SK-N-SH (cell line): ENCODE results near the gene EPB41L1. TPM values are rescaled to one million over a fixed set of nuclear protein-coding genes. Genes with fewer than 3 reads are reported as not detected.

Experiments
- CTCF ChIA-PET: fragments of 300-600, 350-600 bp; formaldehyde crosslinking; extraction: SDS; loops from one replicate; lab custom pipeline; 2021; lab: Yijun Ruan, JAX
- POLR2A ChIA-PET: fragments of 350-600 bp; sonication (Branson Sonifier 250); formaldehyde crosslinking; extraction: SDS; loops from one replicate; lab custom pipeline; 2020; ENCODE audit warnings: antibody characterized with exemption, inconsistent platforms; lab: Yijun Ruan, JAX
- DNase-seq: peaks from one replicate; pipeline ENCODE4 v3.0.0; 2012
- H2AFZ ChIP-seq: fragments of 200-600 bp; sonication (generic); 2 replicates; pipeline ENCODE4 v1.8.1; 2016; ENCODE audit warnings: antibody characterized with exemption, mild to moderate bottlenecking, low read depth
- H3F3A ChIP-seq: fragments of 200-600 bp; sonication (generic); replicated peaks from 2 replicates; pipeline ENCODE3; 2016; ENCODE audit warnings: antibody characterized with exemption, mild to moderate bottlenecking; ENCODE audit not compliant: insufficient read depth
- H3K27ac ChIP-seq, 2 experiments: fragments of 200-500 bp in 1 of 2; fragments of 200-600 bp in 1 of 2; sonication (Bioruptor generic) in 1 of 2; sonication (generic), shearing (Covaris generic) in 1 of 2; 2 replicates each; pipeline versions ENCODE4 v1.5.1 to v1.6.1; 2014 to 2016; ENCODE audit warnings: low read depth in 2 of 2, inconsistent platforms in 1 of 2, low read length in 1 of 2, mild to moderate bottlenecking in 1 of 2, mixed read lengths in 1 of 2
- H3K27me3 ChIP-seq: fragments of 200-600 bp; sonication (generic), shearing (Covaris generic); 2 replicates; pipeline ENCODE4 v1.6.1; 2016; ENCODE audit warnings: mixed run types; ENCODE audit not compliant: insufficient read depth
- H3K36me3 ChIP-seq, 2 experiments: fragments of 200-500 bp in 1 of 2; fragments of 200-600 bp in 1 of 2; sonication (Bioruptor generic) in 1 of 2; sonication (generic) in 1 of 2; replicated peaks in 1 of 2; 2 replicates each; pipeline versions ENCODE3 to v1.5.1; 2014 to 2016; ENCODE audit warnings: low read length in 1 of 2, mild to moderate bottlenecking in 1 of 2; ENCODE audit not compliant: insufficient read depth in 2 of 2, control insufficient read depth in 1 of 2
- H3K4me1 ChIP-seq, 2 experiments: fragments of 200-500 bp in 1 of 2; fragments of 200-600 bp in 1 of 2; sonication (Bioruptor generic) in 1 of 2; sonication (generic), shearing (Covaris generic) in 1 of 2; 2 replicates each; pipeline versions ENCODE4 v1.5.1 to v1.6.1; 2014 to 2016; ENCODE audit warnings: low read depth in 1 of 2, low read length in 1 of 2, mixed run types in 1 of 2; ENCODE audit not compliant: insufficient read depth in 2 of 2, control insufficient read depth in 1 of 2
- H3K4me2 ChIP-seq: fragments of 200-600 bp; sonication (generic), shearing (Covaris generic); 2 replicates; pipeline ENCODE4 v1.6.1; 2017; ENCODE audit warnings: mixed run types
- H3K4me3 ChIP-seq, 2 experiments: fragments of 200-500 bp in 1 of 2; fragments of 200-600 bp in 1 of 2; sonication (Bioruptor generic) in 1 of 2; sonication (generic), shearing (Covaris generic) in 1 of 2; 2 replicates each; pipeline versions ENCODE4 v1.5.1 to v1.8.1; 2014 to 2016; ENCODE audit warnings: low read depth in 2 of 2, inconsistent platforms in 1 of 2, low read length in 1 of 2, mild to moderate bottlenecking in 1 of 2, mixed read lengths in 1 of 2, moderate library complexity in 1 of 2
- H3K79me2 ChIP-seq: fragments of 200-600 bp; sonication (generic); 2 replicates; pipeline ENCODE4 v1.8.1; 2017; ENCODE audit warnings: mild to moderate bottlenecking; ENCODE audit not compliant: insufficient read depth
- H3K9ac ChIP-seq: fragments of 200-600 bp; sonication (generic); 2 replicates; pipeline ENCODE4 v1.6.1; 2017; ENCODE audit warnings: mixed run types
- H3K9me2 ChIP-seq: fragments of 200-600 bp; sonication (generic); 2 replicates; pipeline ENCODE4 v1.6.1; 2017; ENCODE audit warnings: mixed run types
- H3K9me3 ChIP-seq: fragments of 200-600 bp; sonication (generic); 2 replicates; pipeline ENCODE4 v1.6.1; 2017; ENCODE audit warnings: mixed run types, mild to moderate bottlenecking, moderate library complexity
- H4K20me1 ChIP-seq: fragments of 200-600 bp; sonication (generic); 2 replicates; pipeline ENCODE4 v1.6.1; 2017; ENCODE audit warnings: mild to moderate bottlenecking, mixed run types; ENCODE audit not compliant: insufficient read depth
- CTCF ChIP-seq: fragments of 200-600 bp; sonication (generic); IDR thresholded peaks from 2 replicates; pipeline ENCODE4 v1.6.1; 2017; ENCODE audit warnings: antibody characterized with exemption, mild to moderate bottlenecking, moderate library complexity
- GABPA ChIP-seq: IDR thresholded peaks from 2 replicates; pipeline ENCODE4 v1.4.0; 2012; ENCODE audit warnings: low read depth, mild to moderate bottlenecking
- JUND ChIP-seq: IDR thresholded peaks from 2 replicates; pipeline ENCODE4 v1.4.0; 2012
- MXI1 ChIP-seq: IDR thresholded peaks from 2 replicates; pipeline ENCODE4 v1.6.1; 2012; ENCODE audit warnings: mild to moderate bottlenecking, low read depth, low read length, improper control_type of control experiment
- NRF1 ChIP-seq: IDR thresholded peaks from 2 replicates; pipeline ENCODE4 v1.6.1; 2012; ENCODE audit warnings: low read depth, mild to moderate bottlenecking, low read length
- RFX5 ChIP-seq: IDR thresholded peaks from 2 replicates; pipeline ENCODE4 v1.6.1; 2012; ENCODE audit warnings: mild to moderate bottlenecking, improper control_type of control experiment, low read length
- RXRA ChIP-seq: IDR thresholded peaks from 2 replicates; pipeline ENCODE4 v1.4.0; 2012; ENCODE audit warnings: low read depth, mild to moderate bottlenecking, borderline replicate concordance
- SMC3 ChIP-seq: IDR thresholded peaks from 2 replicates; pipeline ENCODE4 v1.6.1; 2012; ENCODE audit warnings: low read depth, low read length, improper control_type of control experiment
- TAF1 ChIP-seq: IDR thresholded peaks from 2 replicates; pipeline ENCODE4 v1.6.1; 2012; ENCODE audit warnings: low read depth, mild to moderate bottlenecking, low read length, moderate library complexity, borderline replicate concordance
- TEAD4 ChIP-seq: IDR thresholded peaks from 2 replicates; pipeline ENCODE4 v1.4.0; 2012; ENCODE audit warnings: mild to moderate bottlenecking, borderline replicate concordance; ENCODE audit not compliant: insufficient read depth
- USF1 ChIP-seq: IDR thresholded peaks from 2 replicates; pipeline ENCODE4 v1.4.0; 2012; ENCODE audit warnings: low read depth, borderline replicate concordance
- WGBS: methylation state at CpG from one replicate; pipeline ENCODE4 v1.1.6; 2017; ENCODE audit warnings: low lambda C conversion rate; 5-methylcytosine and 5-hydroxymethylcytosine counted together
- polyA plus RNA-seq, 3 experiments: library from polyadenylated mRNA; depleted of rRNA; stranded (reverse); fragments of >200 nt; gene quantifications; 2 replicates each; pipeline ENCODE4 v1.2.3, GENCODE V29; 2012
- TF ChIP-seq, protein P1 (sequence below): IDR thresholded peaks from 2 replicates; pipeline ENCODE4 v1.6.1; 2012; ENCODE audit warnings: mild to moderate bottlenecking, low read depth, low read length, moderate library complexity
- TF ChIP-seq, protein P2 (sequence below): IDR thresholded peaks from 2 replicates; pipeline ENCODE4 v1.4.0; 2012; ENCODE audit warnings: low read depth, borderline replicate concordance
- TF ChIP-seq, protein P3 (sequence below): IDR thresholded peaks from 2 replicates; pipeline ENCODE4; 2012
- TF ChIP-seq, protein P4 (sequence below): fragments of 150-350 bp; IDR thresholded peaks from 2 replicates; pipeline ENCODE4 v1.6.1; 2016; ENCODE audit warnings: mild to moderate bottlenecking, low read depth, low read length

EPB41L1 gene
- polyA plus RNA-seq, 1 of the 3 experiments (the other 2 are of a cell fraction) = 26.1 TPM

- TF ChIP-seq, protein P1, sequence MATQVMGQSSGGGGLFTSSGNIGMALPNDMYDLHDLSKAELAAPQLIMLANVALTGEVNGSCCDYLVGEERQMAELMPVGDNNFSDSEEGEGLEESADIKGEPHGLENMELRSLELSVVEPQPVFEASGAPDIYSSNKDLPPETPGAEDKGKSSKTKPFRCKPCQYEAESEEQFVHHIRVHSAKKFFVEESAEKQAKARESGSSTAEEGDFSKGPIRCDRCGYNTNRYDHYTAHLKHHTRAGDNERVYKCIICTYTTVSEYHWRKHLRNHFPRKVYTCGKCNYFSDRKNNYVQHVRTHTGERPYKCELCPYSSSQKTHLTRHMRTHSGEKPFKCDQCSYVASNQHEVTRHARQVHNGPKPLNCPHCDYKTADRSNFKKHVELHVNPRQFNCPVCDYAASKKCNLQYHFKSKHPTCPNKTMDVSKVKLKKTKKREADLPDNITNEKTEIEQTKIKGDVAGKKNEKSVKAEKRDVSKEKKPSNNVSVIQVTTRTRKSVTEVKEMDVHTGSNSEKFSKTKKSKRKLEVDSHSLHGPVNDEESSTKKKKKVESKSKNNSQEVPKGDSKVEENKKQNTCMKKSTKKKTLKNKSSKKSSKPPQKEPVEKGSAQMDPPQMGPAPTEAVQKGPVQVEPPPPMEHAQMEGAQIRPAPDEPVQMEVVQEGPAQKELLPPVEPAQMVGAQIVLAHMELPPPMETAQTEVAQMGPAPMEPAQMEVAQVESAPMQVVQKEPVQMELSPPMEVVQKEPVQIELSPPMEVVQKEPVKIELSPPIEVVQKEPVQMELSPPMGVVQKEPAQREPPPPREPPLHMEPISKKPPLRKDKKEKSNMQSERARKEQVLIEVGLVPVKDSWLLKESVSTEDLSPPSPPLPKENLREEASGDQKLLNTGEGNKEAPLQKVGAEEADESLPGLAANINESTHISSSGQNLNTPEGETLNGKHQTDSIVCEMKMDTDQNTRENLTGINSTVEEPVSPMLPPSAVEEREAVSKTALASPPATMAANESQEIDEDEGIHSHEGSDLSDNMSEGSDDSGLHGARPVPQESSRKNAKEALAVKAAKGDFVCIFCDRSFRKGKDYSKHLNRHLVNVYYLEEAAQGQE = no peak
- TF ChIP-seq, all 33 proteins: peak for 0
These were observed 42.4 kb upstream of the EPB41L1 start (continued) for GRCh38 chr20:36112112-36112511.

DNA sequence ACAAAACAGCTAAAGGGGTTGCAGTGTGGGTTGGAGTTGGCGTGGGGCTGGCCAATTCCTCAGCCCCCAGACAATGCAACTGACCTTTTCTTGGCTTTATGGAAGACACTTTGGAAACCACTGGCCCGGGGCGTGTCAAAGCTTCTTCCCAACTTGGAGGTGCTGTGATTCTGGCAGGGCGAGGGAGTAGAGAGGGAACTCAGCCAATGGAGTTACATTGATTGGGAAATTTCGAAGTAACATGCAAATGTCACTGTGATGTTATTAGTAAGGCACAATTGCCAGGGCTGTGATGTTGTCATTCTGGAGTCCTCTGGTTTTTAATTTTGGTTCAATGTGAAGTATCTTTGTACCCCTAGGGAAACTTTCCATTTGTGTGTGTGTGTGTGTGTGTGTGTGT is 41.5 kb upstream of the EPB41L1 start:
- Histone ChIP-seq H3K27ac (no peak overlapping the region), H3K9me3 (no peaks in the 10 kb centered on the region), H3K9ac (no peak overlapping the region), H4K20me1 (no peaks in the 10 kb centered on the region), H3K36me3 (no peaks in the 10 kb centered on the region), H3F3A (peaks cover 7% of the 10 kb centered on the region), H3K9me2 (no peaks in the 10 kb centered on the region), H2AFZ (no peak overlapping the region), H3K4me1 (no peaks in the 10 kb centered on the region), H3K79me2 (no peaks in the 10 kb centered on the region), H3K27me3 (no peaks in the 10 kb centered on the region), H3K4me3 (no peak overlapping the region), H3K4me2 (no peak overlapping the region)
- WGBS = 73% methylated on average over 5 of the region's 5 CpGs
- no peak for DNase-seq
- POLR2A ChIA-PET = no interaction called here
- CTCF ChIA-PET = interaction anchor here (0.7 to 3.3 kb wide), 3 partner anchors 9 to 286 kb away, joined by 3 to 13 read pairs (median 3); no protein-coding TSS in a partner anchor
- no peak for TF ChIP-seq CTCF
- TF ChIP-seq, protein P2, sequence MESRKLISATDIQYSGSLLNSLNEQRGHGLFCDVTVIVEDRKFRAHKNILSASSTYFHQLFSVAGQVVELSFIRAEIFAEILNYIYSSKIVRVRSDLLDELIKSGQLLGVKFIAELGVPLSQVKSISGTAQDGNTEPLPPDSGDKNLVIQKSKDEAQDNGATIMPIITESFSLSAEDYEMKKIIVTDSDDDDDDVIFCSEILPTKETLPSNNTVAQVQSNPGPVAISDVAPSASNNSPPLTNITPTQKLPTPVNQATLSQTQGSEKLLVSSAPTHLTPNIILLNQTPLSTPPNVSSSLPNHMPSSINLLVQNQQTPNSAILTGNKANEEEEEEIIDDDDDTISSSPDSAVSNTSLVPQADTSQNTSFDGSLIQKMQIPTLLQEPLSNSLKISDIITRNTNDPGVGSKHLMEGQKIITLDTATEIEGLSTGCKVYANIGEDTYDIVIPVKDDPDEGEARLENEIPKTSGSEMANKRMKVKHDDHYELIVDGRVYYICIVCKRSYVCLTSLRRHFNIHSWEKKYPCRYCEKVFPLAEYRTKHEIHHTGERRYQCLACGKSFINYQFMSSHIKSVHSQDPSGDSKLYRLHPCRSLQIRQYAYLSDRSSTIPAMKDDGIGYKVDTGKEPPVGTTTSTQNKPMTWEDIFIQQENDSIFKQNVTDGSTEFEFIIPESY = no peak
- TF ChIP-seq RFX5 = no peak
- TF ChIP-seq, protein P3, sequence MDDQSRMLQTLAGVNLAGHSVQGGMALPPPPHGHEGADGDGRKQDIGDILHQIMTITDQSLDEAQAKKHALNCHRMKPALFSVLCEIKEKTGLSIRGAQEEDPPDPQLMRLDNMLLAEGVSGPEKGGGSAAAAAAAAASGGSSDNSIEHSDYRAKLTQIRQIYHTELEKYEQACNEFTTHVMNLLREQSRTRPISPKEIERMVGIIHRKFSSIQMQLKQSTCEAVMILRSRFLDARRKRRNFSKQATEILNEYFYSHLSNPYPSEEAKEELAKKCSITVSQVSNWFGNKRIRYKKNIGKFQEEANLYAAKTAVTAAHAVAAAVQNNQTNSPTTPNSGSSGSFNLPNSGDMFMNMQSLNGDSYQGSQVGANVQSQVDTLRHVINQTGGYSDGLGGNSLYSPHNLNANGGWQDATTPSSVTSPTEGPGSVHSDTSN = no peak
- TF ChIP-seq GABPA = no peak
- TF ChIP-seq, protein P4, sequence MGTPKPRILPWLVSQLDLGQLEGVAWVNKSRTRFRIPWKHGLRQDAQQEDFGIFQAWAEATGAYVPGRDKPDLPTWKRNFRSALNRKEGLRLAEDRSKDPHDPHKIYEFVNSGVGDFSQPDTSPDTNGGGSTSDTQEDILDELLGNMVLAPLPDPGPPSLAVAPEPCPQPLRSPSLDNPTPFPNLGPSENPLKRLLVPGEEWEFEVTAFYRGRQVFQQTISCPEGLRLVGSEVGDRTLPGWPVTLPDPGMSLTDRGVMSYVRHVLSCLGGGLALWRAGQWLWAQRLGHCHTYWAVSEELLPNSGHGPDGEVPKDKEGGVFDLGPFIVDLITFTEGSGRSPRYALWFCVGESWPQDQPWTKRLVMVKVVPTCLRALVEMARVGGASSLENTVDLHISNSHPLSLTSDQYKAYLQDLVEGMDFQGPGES = no peak
- no peak for TF ChIP-seq RXRA
- no peak for TF ChIP-seq USF1
- TF ChIP-seq TAF1 = no peak
- TF ChIP-seq TEAD4 = no peak
- TF ChIP-seq SMC3 = no peak
- TF ChIP-seq, protein P1 = no peak
- no peak for TF ChIP-seq JUND
- no peak for TF ChIP-seq NRF1
- TF ChIP-seq MXI1 = no peak
